Gastrocnemius medialis (tissue), 4 donors: ENCODE measurements around the gene PROM1. TPM values are rescaled to one million over a fixed set of nuclear protein-coding genes. Genes with fewer than 3 reads are reported as not detected.
A peak's percentile ranks its signal among the peaks of the same experiment; 100 is the strongest.

Experiments used
- ATAC-seq, 2 donors: fragments of 150-250 bp; one replicate each; pipeline ENCODE4 v1.9.1; 2016
- DNase-seq, 2 donors: peaks; one replicate each; pipeline ENCODE4 v3.0.0-alpha.2; 2019
- H3K27ac ChIP-seq, 4 donors: fragments of 200-600 bp; sonication (generic); 1 replicate in 1 of 4; 2 replicates in 3 of 4; pipeline ENCODE4 v1.5.1; 2016 to 2018; ENCODE audit warnings: mild to moderate bottlenecking in 2 of 4, moderate library complexity in 1 of 4
- H3K27me3 ChIP-seq, 3 donors: fragments of 200-600 bp; sonication (generic) in 2 of 3; 1 replicate in 1 of 3; 2 replicates in 2 of 3; pipeline versions ENCODE4 v1.5.1 to v1.6.0; 2016 to 2019; ENCODE audit warnings: mild to moderate bottlenecking in 1 of 3, moderate library complexity in 1 of 3
- H3K36me3 ChIP-seq, 2 donors: fragments of 200-600 bp; sonication (generic) in 1 of 2; one replicate each; pipeline ENCODE4 v1.5.1; 2017 to 2018
- H3K4me1 ChIP-seq, 2 donors: fragments of 200-600 bp; sonication (generic) in 1 of 2; one replicate each; pipeline ENCODE4 v1.5.1; 2016 to 2017; ENCODE audit warnings: mild to moderate bottlenecking in 2 of 2
- H3K4me3 ChIP-seq, 4 donors: fragments of 200-600 bp; sonication (generic) in 3 of 4; 1 replicate in 1 of 4; 2 replicates in 3 of 4; pipeline ENCODE4 v1.5.1; 2016 to 2019; ENCODE audit warnings: mild to moderate bottlenecking in 2 of 4
- H3K9me3 ChIP-seq, 3 donors: fragments of 200-600 bp; sonication (generic) in 2 of 3; 1 replicate in 1 of 3; 2 replicates in 2 of 3; pipeline ENCODE4 v1.5.1; 2016 to 2019
- POLR2A ChIP-seq, 2 donors: fragments of 450-650 bp; IDR thresholded peaks; one replicate each; pipeline ENCODE4 v1.6.1; 2017; ENCODE audit warnings: antibody characterized with exemption in 2 of 2, mild to moderate bottlenecking in 2 of 2, moderate library complexity in 2 of 2
- in situ Hi-C, 4 donors: fragments of 200-750 bp; cut with MboI; loops; one replicate each; pipeline versions ENCODE4 v1.15.0 to v1.8.0; 2017; ENCODE audit warnings: low sequenced_read_pairs in 4 of 4
- intact Hi-C: fragments of 100-400 bp; cut with DNase I; formaldehyde crosslinking; loops from one replicate; pipeline ENCODE4 v1.15.1; 2023; ENCODE audit warnings: low total_unique reads
- total RNA-seq, 4 donors: library from RNA; depleted of rRNA; stranded (reverse); fragments of >200 nt; gene quantifications; one replicate each; pipeline versions ENCODE4 v1.1.0 to v1.2.3, GENCODE V29; 2016
- TF ChIP-seq, protein P1 (sequence below), 5 experiments: fragments of 450-650 bp in 3 of 5; fragments of 200-600 bp in 2 of 5; sonication (generic) in 2 of 5; IDR thresholded peaks in 4 of 5; conservative IDR thresholded peaks in 1 of 5; 1 replicate in 4 of 5; 2 replicates in 1 of 5; pipeline ENCODE4 v1.5.1; 2016 to 2019; ENCODE audit warnings: antibody characterized with exemption in 5 of 5, mild to moderate bottlenecking in 3 of 5, moderate library complexity in 3 of 5

PROM1 gene
- total RNA-seq, 4 donors from 2014 or later: 0.11 to 2.9 (median 0.58) TPM; not detected in 1

- H3K27me3 ChIP-seq: no peaks in the 10 kb centered on the region
- intact Hi-C loops: no loop called here
- H3K36me3 ChIP-seq: no peaks in the 10 kb centered on the region
- no peak overlapping the region for H3K4me3 ChIP-seq
- TF ChIP-seq POLR2A (IDR thresholded peaks at IDR 0.05): no peak
- TF ChIP-seq, protein P1, sequence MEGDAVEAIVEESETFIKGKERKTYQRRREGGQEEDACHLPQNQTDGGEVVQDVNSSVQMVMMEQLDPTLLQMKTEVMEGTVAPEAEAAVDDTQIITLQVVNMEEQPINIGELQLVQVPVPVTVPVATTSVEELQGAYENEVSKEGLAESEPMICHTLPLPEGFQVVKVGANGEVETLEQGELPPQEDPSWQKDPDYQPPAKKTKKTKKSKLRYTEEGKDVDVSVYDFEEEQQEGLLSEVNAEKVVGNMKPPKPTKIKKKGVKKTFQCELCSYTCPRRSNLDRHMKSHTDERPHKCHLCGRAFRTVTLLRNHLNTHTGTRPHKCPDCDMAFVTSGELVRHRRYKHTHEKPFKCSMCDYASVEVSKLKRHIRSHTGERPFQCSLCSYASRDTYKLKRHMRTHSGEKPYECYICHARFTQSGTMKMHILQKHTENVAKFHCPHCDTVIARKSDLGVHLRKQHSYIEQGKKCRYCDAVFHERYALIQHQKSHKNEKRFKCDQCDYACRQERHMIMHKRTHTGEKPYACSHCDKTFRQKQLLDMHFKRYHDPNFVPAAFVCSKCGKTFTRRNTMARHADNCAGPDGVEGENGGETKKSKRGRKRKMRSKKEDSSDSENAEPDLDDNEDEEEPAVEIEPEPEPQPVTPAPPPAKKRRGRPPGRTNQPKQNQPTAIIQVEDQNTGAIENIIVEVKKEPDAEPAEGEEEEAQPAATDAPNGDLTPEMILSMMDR (IDR thresholded peaks at IDR 0.05 in 4 of 5, conservative IDR thresholded peaks at IDR 0.05 in 1 of 5): no peak
- H3K4me1 ChIP-seq: no peaks in the 10 kb centered on the region
- ATAC-seq (no peak), DNase-seq (no peak)
- H3K27ac ChIP-seq: no peak overlapping the region
- H3K9me3 ChIP-seq: no peaks in the 10 kb centered on the region
- in situ Hi-C loops: loop anchor here in 1 of 4 donors (25.0 kb wide), 1 partner anchor 509 kb away; no protein-coding TSS in a partner anchor
Measured at GRCh38 chr4:15996773-15997172, 87.0 kb downstream of the PROM1 start.

DNA sequence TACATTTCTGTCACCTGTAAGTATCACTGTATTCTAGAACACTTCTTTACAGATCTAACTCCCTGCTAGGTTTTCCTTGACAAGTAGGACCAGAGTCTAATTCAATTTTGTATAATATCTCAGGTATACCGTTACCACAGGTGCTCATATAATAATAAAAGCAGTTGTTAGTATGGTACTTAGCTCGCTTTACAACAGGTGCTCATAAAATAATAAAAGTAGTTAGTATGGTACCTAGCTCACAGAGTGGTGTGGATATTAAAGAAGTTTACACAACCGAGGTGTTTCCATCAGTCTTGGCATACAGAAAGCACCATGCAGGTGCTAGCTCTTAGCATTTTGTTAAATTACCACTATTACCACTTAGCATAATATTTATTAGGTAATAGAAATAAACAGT, 88.0 kb downstream of the PROM1 start:
- no peak overlapping the region for H3K4me3 ChIP-seq
- no peak overlapping the region for H3K27ac ChIP-seq
- H3K4me1 ChIP-seq: no peaks in the 10 kb centered on the region
- TF ChIP-seq POLR2A (IDR thresholded peaks at IDR 0.05): no peak
- in situ Hi-C loops (loop anchor here in 1 of 4 donors (25.0 kb wide), 1 partner anchor 509 kb away; no protein-coding TSS in a partner anchor), intact Hi-C loops (no loop called here)
- no peaks in the 10 kb centered on the region for H3K9me3 ChIP-seq
- ATAC-seq: no peak
- H3K27me3 ChIP-seq: no peaks in the 10 kb centered on the region
- no peak for DNase-seq
- H3K36me3 ChIP-seq: no peaks in the 10 kb centered on the region

- intact Hi-C loops: no loop called here
- no peak overlapping the region for H3K27ac ChIP-seq
Measured at GRCh38 chr4:15992167-15992485, 91.7 kb downstream of the PROM1 start.

GRCh38 chr4:15990570-15991285, 93.1 kb downstream of the PROM1 start:
- no peaks in the 10 kb centered on the region for H3K36me3 ChIP-seq
- in situ Hi-C loops: loop anchor here in 1 of 4 donors (25.0 kb wide), 1 partner anchor 503 kb away; no protein-coding TSS in a partner anchor
- no peak overlapping the region for H3K4me3 ChIP-seq
- no peaks in the 10 kb centered on the region for H3K27me3 ChIP-seq
- ATAC-seq: peak in 1 of 2 donors; percentile 62
- H3K27ac ChIP-seq: no peak overlapping the region
- TF ChIP-seq POLR2A (IDR thresholded peaks at IDR 0.05): no peak
- TF ChIP-seq, protein P1 (IDR thresholded peaks at IDR 0.05 in 4 of 5, conservative IDR thresholded peaks at IDR 0.05 in 1 of 5): no peak
- no peak for DNase-seq
- H3K9me3 ChIP-seq: no peaks in the 10 kb centered on the region
- intact Hi-C loops: no loop called here
- no peaks in the 10 kb centered on the region for H3K4me1 ChIP-seq

More at GRCh38 chr4:15992167-15992485, 91.7 kb downstream of the PROM1 start:
- no peak overlapping the region for H3K4me3 ChIP-seq
- TF ChIP-seq, protein P1 (IDR thresholded peaks at IDR 0.05 in 4 of 5, conservative IDR thresholded peaks at IDR 0.05 in 1 of 5): no peak
- TF ChIP-seq POLR2A (IDR thresholded peaks at IDR 0.05): no peak
- no peaks in the 10 kb centered on the region for H3K9me3 ChIP-seq
- ATAC-seq (no peak), DNase-seq (no peak)
- in situ Hi-C loops: loop anchor here in 1 of 4 donors (25.0 kb wide), 1 partner anchor 505 kb away; no protein-coding TSS in a partner anchor
- no peaks in the 10 kb centered on the region for H3K36me3 ChIP-seq
- no peaks in the 10 kb centered on the region for H3K4me1 ChIP-seq
- no peaks in the 10 kb centered on the region for H3K27me3 ChIP-seq

DNA sequence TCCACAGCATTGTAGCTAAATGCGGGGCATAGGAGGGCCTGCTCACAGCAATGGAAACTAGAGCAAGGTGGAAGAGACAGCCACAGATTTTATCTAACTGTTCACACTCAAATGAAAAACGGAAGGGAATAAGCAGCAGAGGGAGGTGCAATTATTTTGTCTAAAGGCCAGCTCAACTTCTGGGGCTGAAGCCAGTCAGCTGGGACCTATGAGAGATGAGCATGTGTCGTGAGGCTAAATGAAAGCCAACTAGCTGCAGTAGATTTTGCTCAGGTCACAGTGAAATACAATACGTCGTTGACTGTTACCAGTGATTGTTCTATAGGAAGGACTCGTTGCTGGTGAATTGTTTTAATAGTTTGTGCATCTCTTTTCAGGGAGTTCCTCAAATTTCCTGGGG, 94.4 kb downstream of the PROM1 start:
- intact Hi-C loops (no loop called here), in situ Hi-C loops (loop anchor here in 1 of 4 donors (25.0 kb wide), 1 partner anchor 502 kb away; no protein-coding TSS in a partner anchor)
- no peaks in the 10 kb centered on the region for H3K27me3 ChIP-seq
- DNase-seq: peak in 1 of 2 donors; percentile 49
- no peaks in the 10 kb centered on the region for H3K9me3 ChIP-seq
- H3K36me3 ChIP-seq: no peaks in the 10 kb centered on the region
- TF ChIP-seq POLR2A (IDR thresholded peaks at IDR 0.05): no peak
- TF ChIP-seq, protein P1 (IDR thresholded peaks at IDR 0.05 in 4 of 5, conservative IDR thresholded peaks at IDR 0.05 in 1 of 5): no peak
- H3K4me1 ChIP-seq: no peaks in the 10 kb centered on the region
- H3K4me3 ChIP-seq: peak overlapping the region in 1 of 4 donors; percentile 20
- H3K27ac ChIP-seq: no peak overlapping the region
- ATAC-seq: peak in 1 of 2 donors; percentile 98
